Measurements from ENCODE around the gene VAMP2.
A peak's percentile ranks its signal among the peaks of the same experiment; 100 is the strongest.

The VAMP2 gene

DNA sequence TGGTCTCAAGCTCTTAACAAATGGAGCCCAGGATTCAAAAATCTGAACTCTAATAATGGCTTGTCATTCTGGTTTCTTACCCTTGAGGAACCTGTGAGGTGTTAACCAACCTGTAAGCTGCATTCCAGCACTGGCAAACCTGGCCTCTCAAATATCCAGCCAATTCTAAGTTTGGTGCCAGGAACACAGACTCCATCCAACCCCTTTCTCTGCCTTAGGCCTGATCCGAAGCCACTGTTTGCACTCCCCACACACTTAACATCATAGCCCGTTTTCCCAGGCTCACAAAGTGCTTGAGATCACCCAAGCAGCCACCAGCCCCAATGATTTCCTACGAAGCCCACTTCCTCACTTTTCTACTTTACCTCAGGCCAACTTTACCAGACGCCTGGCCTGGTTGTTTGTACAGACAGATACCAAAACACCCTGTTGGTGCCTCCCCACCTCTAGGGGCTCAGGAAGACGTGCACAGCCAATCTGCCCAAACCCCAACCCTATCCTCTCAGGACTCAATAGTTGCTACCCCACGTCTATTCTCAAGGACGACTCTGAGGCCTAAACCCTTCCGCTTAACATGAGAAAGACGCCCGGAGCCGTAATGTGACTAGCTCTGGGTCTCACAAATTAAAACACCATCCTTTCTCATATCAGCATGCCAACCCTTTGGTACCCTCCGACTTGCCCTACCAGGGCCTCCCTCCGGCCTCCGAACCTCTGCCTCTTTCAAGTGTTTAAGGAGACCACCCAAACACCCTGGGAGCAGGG lies 7.3 kb downstream of the VAMP2 start:
- no peak for DNase-seq (ENCODE audit: low spot score)

DNA sequence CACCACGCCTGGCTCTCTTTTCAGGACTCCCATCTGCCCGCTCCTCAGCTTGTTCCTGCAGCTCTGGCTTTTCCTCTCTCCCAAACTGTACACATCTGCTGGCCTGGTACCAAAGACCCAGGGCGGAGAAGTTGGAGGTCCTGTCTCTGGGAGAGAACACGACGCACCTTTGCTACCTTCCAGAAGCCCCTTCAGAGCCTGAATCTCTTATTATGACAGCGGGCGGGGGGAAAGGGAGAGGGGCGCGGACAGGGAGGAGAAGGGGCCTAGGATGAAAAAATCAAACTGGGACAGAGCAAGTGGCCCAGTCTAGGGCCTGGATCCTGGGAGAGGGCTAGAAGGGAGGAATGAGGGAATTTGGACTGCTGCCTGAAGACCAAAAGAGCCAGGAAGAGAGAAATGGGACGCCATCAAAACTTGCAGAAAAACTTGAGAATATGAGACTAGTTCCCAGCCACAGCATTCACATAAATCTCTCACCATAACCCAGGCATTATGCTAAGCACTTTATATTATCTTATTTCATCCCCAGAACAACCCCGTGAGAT lies 8.1 kb downstream of the VAMP2 start:
- DNase-seq (ENCODE audit: low spot score) = no peak

DNA sequence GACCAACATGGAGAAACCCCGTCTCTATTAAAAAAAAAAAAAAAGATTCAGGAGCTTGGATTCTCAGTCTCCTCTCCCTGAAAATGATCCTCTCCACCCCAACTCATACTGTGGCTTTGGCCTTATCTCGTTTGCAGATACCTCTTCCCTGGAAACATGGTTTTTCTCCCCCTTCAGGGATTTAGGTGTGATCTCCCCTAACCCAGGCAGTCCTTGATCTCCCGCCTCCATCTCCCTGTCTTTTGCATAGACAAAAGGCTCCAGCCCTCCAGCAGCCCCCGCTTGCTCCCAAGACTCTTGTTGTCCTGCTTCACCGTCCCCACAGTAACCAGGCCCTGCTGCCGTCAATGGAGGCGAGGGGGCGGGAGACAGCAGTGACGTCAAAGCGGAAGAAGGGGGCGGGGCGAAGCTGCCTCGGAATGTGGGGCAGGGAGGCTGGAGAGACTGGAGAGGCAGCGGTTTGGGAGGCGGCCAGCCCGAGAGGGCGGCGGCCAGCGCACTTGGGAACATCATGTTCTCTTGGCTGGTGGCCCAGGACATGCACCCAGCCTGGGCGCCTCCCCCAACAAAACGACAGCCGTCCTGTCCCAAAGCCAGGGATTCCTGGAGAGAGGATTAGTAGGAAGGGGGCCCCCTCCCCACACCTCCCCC lies 8.7 kb downstream of the VAMP2 start:
- DNase-seq (ENCODE audit: low spot score) = peak; percentile 86

DNA sequence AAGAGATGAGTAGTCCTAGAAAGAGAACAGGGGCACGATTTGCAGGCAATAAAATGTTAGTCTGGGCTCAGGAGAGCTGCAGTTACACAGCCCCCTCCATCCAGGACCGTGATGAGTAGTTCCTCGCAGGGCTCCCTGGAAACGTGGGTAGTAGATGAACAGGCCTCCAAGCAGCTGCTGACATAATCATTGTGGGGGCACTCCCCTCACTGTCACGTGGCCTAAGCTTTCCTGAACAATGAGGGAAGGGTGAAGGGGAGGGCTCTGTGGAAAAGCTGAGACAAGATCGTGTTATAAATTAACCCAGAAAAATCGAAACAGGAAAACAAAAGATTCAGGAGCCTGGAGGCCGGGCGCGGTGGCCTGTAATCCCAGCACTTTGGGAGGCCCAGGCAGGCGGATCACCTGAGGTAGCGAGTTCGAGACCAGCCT lies 9.2 kb downstream of the VAMP2 start:
- DNase-seq (ENCODE audit: low spot score) = no peak

DNA sequence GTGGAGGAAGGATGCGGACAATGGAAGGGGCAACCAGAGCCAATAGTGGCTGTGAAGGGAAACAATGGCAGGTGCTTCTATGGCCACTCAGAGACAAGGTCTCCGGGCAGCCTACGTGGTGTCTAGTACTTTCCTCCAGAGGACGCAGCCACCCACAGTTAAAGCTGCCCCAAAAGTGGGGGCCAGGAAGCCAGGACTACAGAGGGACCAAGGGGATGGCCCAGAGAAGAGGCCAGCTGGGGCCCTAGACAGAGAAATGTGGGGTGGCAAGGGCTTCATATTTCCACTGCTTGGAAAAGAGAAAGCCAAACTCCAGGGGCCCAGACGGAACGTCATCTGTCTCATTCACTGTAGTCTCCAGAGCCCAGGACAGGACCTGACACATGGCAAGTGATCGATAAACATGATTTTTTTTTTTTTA lies 9.7 kb downstream of the VAMP2 start:
- no peak for DNase-seq (ENCODE audit: low spot score)

DNA sequence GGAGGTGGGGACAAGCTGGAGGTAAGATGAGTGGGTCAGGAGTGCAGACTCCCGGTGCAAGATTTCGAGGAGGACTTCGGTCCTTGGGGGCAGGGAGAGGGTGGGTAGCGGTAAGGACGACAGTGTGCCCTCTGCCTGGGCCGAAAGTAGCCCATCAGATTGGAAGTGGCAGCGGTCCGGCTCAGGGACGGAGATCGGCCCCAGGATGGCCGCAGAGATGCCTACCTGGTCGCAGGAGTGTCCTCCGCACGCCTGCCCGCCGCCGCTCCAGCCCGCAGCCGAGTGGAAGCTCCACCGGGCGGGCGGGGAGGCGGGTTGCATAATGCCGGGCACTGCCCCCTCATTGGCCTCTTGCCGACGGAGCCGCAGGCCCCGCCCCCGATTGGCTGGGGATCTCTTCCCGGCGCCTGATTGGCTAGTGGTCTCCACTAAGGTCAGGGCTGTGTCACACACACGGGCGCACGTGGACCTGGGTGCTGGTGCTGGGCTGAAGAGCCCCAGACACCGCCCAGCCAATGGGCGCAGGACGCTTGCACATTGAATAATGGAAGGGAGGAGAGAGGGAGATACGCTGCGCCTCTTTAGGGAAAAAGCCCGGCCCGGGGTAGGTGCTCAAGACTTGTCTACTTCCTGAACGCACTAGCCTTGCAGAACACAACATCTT lies 10.5 kb downstream of the VAMP2 start, which contains the start of gene PER1:
TSS of gene PER1 (minus strand) at position 293 of the 664 bp plus-strand sequence. CDS start 1,698 bp downstream, outside the sequence.
- peak; percentile 87 for DNase-seq (ENCODE audit: low spot score)

DNA sequence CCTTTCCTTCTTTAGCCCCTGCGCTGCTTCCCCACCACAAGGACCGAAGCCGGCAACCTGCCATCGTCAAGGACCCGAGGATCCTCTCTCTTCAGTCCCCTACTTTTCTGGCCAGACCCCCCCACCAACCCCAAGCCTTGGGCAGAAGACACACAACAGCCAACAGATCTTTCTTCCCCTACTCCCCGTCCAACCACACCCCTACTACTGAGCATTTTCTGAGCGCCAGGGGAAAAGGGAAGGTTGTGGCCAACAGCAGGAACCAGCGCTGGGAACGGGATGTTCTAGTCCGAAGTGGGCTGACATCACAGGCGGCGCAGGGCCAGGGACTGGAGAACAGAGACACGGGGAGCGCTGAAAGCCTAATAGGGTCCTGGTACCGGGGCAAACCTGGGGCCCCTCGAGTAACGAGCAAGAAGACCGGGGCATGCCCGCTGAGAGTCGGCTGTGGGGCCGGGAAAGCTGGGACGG lies 11.1 kb downstream of the VAMP2 start:
- DNase-seq (ENCODE audit: low spot score) = no peak

DNA sequence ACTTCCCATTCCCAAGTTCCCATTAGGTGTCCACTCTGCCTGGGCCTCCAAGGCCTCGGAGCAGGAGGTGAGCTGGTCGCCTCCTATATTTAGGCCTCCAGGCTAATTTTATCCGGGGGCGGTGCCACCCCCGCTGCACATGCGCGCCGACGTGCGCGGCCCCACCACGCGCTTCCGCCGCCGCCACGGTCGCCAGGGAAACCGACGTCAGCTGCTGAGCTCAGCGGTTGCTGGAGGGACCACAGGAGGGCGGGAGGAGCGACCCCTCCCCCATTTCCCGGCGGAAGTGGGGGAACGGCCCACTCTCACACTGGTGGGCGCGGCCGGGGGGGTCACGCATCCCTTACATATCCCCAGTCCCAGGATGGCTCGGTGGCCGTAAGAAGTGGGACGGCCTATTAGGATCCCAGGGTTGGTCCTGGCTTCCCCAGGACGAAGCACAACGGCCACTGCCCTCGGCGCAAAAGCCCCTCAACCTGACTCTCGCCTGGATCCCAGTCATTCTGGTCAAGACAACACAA lies 11.6 kb downstream of the VAMP2 start:
- peak; percentile 88 for DNase-seq (ENCODE audit: low spot score)

DNA sequence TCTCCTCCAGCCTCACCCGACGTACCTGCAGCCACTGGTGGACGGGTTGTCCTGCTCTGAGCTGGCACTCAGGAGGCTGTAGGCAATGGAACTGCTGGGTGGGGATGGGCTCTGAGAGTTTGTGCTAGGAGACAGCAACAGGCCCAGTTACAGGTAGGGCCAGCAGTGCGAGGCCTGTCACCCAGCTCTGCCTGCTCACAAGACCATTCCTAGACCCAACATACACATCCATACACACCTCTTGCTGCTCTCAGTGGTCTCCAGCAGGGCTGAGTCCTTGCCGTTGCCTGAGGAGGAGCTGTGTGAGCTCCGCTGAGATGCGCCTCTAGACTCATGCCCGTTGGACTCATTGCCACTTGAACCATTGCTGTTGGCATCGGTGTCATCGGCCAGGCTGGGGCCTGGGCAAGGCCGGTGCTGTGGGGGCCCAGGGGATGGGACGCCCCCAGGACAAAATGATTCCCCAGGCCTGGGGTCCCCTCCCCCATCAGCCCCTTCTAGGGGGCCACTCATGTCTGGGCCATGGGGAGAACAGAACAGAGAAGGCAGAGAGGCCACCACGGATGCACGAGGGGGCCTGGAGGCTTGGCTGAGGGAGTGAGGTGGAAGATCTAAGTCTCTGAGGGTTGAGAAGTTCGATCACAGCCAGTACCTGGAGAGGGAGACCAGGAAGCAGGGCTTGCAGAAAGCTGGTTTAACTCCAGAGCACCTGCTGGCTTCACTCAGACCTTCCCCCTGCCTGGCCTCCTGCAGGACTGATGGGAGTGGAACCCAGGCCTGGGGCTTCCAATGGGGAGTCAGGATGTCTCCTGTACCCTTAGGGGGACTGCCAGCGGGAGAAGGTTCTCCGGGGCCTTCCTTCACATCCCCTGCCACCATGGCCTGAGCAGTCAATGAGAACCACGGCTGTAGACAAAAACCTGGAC lies 12.3 kb downstream of the VAMP2 start:
- DNase-seq (ENCODE audit: low spot score) = no peak

DNA sequence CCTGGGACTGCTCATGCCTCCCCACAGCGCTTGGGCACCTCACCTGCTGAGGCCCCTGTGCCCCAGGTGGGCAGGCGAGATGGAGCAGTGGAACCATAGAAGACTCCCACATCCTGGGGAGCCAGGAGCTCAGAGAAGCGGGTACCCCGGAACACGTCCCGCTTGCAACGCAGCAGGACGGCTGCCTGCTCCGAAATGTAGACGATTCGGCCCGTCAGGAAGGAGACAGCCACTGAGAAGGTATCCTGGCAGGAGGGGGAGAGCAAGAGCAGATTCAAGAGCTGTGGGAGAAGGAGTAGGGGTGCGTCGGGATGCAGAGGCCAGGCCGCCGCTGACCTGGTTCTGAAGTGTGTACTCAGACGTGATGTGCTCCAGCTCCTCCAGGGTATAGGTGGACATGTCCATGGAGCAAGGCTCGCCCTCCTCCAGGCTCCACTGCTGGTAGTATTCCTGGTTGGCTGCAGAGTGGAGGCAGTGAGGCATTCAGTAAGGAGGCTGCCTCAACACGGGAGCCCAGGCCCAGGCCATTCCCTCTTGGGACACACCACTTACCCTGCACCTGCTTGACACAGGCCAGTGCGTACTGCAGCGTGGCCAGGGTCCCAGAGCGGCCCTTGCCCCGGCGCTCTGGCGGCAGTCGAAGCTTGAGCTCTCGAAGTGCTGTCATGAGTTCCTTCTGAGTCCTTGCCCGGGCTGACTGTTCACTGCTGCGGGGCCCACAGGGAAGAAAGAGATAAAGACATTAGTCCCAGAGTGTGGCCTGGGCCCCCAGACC lies 13.1 kb downstream of the VAMP2 start:
- no peak for DNase-seq (ENCODE audit: low spot score)

DNA sequence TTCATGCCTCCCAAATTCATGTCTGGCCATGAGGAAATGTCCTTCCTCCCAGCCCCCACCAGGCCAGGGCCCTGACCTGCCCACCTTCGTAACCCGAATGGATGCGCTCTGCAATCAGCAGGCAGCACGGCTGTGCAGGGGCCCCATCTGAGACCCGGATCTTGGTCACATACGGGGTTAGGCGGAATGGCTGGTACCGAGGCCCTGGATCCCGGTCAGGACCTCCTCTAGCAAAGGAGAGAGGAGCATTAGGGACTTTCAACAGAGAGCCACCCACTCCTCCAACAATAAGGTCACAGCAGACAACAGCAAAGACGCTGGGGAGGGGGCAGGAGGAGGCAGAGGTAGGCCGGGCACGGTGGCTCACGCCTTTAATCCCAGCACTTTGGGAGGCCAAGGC lies 14.2 kb downstream of the VAMP2 start:
- DNase-seq (ENCODE audit: low spot score) = no peak

DNA sequence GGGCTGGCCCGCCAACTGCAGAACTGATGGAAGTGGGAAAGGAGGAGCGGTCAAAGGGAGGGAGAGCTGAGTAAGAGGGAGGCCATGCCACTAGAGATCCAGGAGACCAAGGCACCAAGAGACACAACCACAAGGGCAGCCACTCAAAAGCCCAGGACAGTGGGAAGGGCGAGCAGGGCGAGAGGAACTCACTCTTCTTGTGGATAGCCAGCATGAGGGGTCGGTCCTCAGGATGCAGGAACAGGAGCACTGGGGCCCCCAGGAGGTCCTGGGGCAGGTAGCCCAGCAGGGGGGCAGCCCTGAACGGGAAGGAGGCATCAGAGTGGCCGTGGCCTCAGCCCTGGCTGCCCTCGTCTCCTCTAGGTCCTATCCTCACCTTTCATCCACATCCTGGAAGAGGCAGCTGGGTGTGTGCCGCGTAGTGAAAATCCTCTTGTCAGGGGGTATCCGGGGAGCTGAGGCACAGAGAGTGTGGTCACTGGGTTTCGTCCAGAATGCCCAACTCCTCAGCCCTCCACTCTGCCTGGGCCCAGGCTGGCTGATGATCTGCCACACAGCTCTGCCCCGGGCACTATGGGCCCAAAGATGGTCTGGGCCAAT lies 14.8 kb downstream of the VAMP2 start:
- DNase-seq (ENCODE audit: low spot score) = no peak

DNA sequence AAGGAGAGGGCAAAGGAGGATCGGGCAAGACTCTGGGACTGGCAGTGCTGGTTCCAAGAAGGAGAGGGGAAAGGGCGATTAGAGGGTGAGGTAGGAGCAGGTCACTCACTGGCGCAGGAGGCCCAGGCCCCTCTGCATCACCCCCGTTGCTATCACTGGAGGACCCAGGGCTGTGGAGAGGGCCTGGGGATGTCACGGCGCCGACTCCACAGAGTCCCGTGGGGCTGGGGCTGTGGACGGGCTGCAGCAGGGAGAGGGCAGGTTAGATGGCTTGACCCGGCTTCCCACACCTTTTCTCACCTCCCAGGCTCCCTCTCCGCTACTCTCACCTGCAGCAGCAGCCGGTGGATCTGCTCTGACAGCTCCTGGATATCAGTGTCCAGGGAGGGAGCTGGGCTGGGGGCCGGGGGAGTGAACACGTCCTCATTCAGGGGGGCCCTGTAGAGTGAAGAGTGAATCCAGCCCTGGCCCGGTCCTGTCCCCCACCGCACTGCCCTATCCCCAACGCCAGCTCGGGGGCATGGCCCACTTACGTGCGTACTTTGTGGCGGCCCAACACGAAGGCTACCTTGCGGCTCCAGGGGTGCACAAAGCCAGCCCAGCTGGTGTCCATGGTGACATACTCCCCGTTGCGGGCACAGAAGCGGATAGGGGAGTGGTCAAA lies 15.5 kb downstream of the VAMP2 start:
- DNase-seq (ENCODE audit: low spot score) = no peak

DNA sequence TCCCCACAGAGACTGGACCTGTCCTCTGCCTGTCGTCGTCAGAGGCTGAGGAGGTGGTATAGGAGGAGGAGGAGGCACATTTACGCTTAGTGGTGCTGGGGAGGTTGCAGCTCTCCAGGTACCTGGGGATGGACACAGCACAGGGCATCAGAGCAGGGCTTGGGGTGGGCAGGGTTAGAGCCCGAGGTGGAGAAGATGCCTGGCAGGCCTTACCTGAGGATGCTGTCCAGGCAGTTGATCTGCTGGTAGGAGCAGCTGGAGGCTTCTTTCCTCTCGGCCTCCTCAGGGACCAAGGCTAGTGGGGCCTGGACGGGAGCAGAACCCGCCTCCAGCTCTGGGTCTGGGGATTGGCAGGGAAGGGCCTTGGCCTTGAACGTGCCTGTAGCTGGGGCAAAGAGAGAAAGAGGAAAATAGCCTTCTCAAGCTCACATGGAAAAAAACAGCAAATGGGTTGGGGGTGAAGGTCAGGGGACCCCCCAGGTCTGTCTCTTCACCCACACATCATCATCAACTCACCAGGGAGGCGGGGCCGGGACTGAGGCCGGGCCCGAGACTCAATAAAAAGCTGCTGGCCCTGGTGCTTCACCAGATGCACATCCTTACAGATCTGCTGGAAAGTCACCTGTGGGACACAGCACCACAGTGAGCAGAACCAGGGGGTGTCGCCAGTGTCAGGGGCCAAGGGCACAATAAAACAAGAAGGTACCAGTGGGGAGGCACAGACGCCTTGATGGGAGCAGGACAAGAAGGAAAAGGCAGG lies 16.2 kb downstream of the VAMP2 start:
- no peak for DNase-seq (ENCODE audit: low spot score)

DNA sequence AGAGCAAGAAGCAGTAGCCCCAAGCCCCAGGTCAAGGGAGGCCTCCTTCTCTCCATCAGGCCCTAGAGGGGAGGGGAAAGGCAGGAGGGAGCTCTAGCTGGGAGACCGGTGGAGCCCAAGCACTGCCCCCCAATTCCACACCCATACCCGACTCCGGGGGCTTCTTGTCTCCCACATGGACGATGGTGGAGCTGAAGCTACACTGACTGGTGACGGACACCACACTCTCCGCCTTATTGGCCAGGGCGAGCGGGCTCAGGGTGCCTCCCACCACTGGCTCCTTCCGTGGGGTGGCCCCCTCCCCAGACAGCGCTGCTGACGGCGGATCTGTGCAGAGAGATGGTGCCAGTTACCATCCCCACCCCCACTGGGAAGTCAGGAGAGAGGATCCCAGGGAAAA lies 16.9 kb downstream of the VAMP2 start:
- no peak for DNase-seq (ENCODE audit: low spot score)

DNA sequence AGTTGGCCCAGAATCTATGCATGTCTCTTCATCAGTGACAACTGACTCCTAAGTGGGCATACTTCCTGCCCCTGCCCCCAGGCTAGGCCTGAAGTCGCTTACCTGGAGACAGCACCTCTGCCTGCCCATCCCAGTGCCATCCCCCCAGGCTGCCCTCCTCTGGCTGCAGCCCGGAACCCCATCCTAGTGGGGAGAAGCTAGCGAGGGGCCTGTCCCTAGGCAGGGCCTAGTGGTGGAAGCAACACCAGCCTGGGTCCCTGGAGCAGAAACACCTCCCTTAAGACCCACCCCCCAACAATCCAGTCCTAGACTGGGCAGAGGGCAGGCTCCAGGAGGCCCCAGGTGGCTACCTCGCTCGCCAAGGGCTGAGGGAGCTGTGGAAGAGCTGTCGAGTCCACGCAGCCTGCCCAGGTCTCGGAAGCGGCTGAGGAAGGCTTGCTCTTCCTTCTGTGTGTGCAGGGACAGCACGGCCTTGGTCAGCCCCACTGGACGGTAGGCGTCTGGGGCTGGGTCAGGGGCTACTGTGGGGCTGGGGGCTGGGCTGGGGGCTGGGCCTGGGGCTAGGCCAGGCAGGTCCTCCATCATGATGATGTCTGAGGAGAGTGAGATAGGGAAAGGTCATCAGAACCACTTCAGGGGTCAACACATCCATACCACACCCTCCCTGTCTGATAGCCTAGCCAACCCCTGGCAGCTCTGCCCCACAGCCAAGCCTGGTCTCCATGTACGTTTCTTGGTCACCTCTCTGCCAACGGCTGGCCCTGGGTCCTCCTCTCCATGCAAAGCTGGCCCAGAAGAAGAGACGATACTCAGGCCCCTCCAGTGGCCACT lies 18.1 kb downstream of the VAMP2 start:
- DNase-seq (ENCODE audit: low spot score) = no peak

DNA sequence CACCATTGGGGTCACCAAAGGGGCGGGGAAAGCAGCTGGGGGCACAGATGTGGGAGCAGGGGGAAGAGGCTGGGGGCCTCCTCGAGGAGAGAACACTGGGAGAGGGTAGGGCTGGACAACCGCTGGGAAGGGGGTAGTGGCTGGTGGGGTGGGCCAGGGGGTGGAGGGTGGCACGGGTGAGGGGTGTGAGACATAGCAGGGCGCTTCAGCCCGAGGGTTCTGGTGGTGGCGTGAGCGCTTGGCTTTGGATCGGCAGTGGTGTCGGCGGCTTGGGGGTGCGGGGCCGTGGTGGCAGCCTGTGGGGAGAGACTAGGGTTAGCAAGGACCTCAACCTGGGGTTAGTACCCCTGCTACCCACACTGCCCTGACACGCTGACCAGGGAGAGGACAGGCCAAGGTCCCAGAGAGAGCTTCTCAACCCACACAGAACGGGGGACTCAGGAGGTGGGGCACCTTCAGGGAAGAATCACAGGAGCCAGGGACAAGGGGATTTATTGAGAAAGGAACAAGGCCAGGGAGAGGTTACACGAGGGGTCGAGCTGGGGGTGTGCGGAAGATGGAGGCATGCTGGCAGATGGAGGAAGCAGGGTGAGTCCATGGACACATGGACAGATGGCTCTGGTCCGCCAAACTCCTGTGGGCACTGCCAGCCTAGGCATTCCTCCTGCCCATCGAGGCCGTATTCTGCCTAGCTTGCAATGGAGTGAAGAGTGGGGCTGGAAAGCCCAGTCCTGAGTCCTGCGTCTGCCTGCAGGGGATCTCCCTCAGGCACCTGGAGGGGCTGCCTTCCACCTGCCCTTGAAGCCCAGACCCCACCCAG lies 19.0 kb downstream of the VAMP2 start:
- DNase-seq (ENCODE audit: low spot score) = no peak
